CD14-positive monocyte (primary cell): ENCODE results near the gene FOXE1. TPM values are rescaled to one million over a fixed set of nuclear protein-coding genes. Genes with fewer than 3 reads are reported as not detected.

ENCODE experiments used
- DNase-seq, 3 donors: peaks; one replicate each; pipeline ENCODE4 v3.0.0-alpha.2; 2011 to 2022
- H2AFZ ChIP-seq: 2 replicates; pipeline ENCODE4 v1.6.0; 2012; ENCODE audit warnings: mild to moderate bottlenecking, low read depth, low read length, inconsistent platforms; ENCODE audit not compliant: insufficient read depth, poor library complexity, severe bottlenecking
- H3K27ac ChIP-seq, 2 donors: 1 replicate in 1 of 2; 2 replicates in 1 of 2; pipeline ENCODE4 v1.5.1; 2012 to 2013; ENCODE audit warnings: low read length in 2 of 2, control low read depth in 1 of 2, inconsistent platforms in 1 of 2, low read depth in 1 of 2, mild to moderate bottlenecking in 1 of 2
- H3K27me3 ChIP-seq, 2 donors: one replicate each; pipeline versions ENCODE4 v1.6.0 to v1.6.1; 2011 to 2013; ENCODE audit warnings: low read length in 2 of 2; ENCODE audit not compliant: control insufficient read depth in 2 of 2, insufficient read depth in 2 of 2
- H3K36me3 ChIP-seq, 2 donors: replicated peaks in 1 of 2; 1 replicate in 1 of 2; 2 replicates in 1 of 2; pipeline versions ENCODE4 v1.5.1 to v1.6.1; 2012 to 2013; ENCODE audit warnings: low read length in 2 of 2, control low read depth in 1 of 2, inconsistent platforms in 1 of 2, mild to moderate bottlenecking in 1 of 2; ENCODE audit not compliant: insufficient read depth in 2 of 2, control insufficient read depth in 1 of 2
- H3K4me1 ChIP-seq, 2 donors: 1 replicate in 1 of 2; 2 replicates in 1 of 2; pipeline versions ENCODE4 v1.5.1 to v1.6.1; 2012 to 2013; ENCODE audit warnings: low read length in 2 of 2, control low read depth in 1 of 2, inconsistent platforms in 1 of 2, mild to moderate bottlenecking in 1 of 2, moderate library complexity in 1 of 2; ENCODE audit not compliant: insufficient read depth in 2 of 2, control insufficient read depth in 1 of 2
- H3K4me2 ChIP-seq: replicated peaks from 2 replicates; pipeline ENCODE3; 2012; ENCODE audit warnings: low read length, moderate library complexity, mild to moderate bottlenecking; ENCODE audit not compliant: poor library complexity, severe bottlenecking; ENCODE audit errors: extremely low read depth
- H3K4me3 ChIP-seq, 3 experiments: fragments of 200-600 bp in 1 of 3; sonication (generic) in 1 of 3; replicated peaks in 1 of 3; 1 replicate in 2 of 3; 2 replicates in 1 of 3; pipeline ENCODE4 v1.5.1; 2011 to 2013; ENCODE audit warnings: low read length in 3 of 3, mild to moderate bottlenecking in 3 of 3, control low read depth in 2 of 3, low read depth in 2 of 3, inconsistent platforms in 1 of 3, moderate library complexity in 1 of 3
- H3K79me2 ChIP-seq: 2 replicates; pipeline ENCODE4 v1.6.0; 2012; ENCODE audit warnings: mild to moderate bottlenecking, control low read depth, inconsistent platforms, low read length, moderate library complexity; ENCODE audit not compliant: insufficient read depth
- H3K9ac ChIP-seq: 2 replicates; pipeline ENCODE4 v1.6.0; 2017; ENCODE audit warnings: low read length, mild to moderate bottlenecking; ENCODE audit not compliant: insufficient read depth, poor library complexity, severe bottlenecking
- H3K9me3 ChIP-seq, 2 donors: replicated peaks in 1 of 2; 1 replicate in 1 of 2; 2 replicates in 1 of 2; pipeline versions ENCODE4 v1.5.1 to v1.6.1; 2012 to 2013; ENCODE audit warnings: low read length in 2 of 2, control low read depth in 1 of 2; ENCODE audit not compliant: control insufficient read depth in 1 of 2, insufficient read depth in 1 of 2
- H4K20me1 ChIP-seq: 2 replicates; pipeline ENCODE4 v1.6.0; 2012; ENCODE audit warnings: mild to moderate bottlenecking, low read length, control low read depth, moderate library complexity; ENCODE audit not compliant: insufficient read depth
- H3K27ac Mint-ChIP-seq, 7 donors: one replicate each; pipeline ENCODE4 v1.8.0; 2020; ENCODE audit warnings: mild to moderate bottlenecking in 7 of 7, mixed read lengths in 7 of 7, moderate library complexity in 6 of 7, inconsistent platforms in 2 of 7
- H3K27me3 Mint-ChIP-seq, 3 donors: one replicate each; pipeline ENCODE4 v1.8.0; 2021 to 2022; ENCODE audit warnings: low read depth in 3 of 3, mild to moderate bottlenecking in 3 of 3, mixed read lengths in 3 of 3, moderate library complexity in 3 of 3, inconsistent platforms in 1 of 3
- H3K36me3 Mint-ChIP-seq, 2 donors: one replicate each; pipeline ENCODE4 v1.8.0; 2020; ENCODE audit warnings: mixed read lengths in 2 of 2, inconsistent platforms in 1 of 2, mild to moderate bottlenecking in 1 of 2
- H3K4me1 Mint-ChIP-seq: one replicate; pipeline ENCODE4 v1.8.0; 2020; ENCODE audit warnings: mild to moderate bottlenecking, mixed read lengths
- H3K4me3 Mint-ChIP-seq, 2 donors: one replicate each; pipeline ENCODE4 v1.8.0; 2020; ENCODE audit warnings: mild to moderate bottlenecking in 2 of 2, mixed read lengths in 2 of 2, moderate library complexity in 1 of 2
- H3K9me3 Mint-ChIP-seq, 7 donors: one replicate each; pipeline ENCODE4 v1.8.0; 2020 to 2022; ENCODE audit warnings: mixed read lengths in 7 of 7, mild to moderate bottlenecking in 6 of 7, moderate library complexity in 6 of 7, inconsistent platforms in 2 of 7
- CTCF ChIP-seq: fragments of 200-600 bp; IDR thresholded peaks from one replicate; pipeline ENCODE4 v1.8.0; 2022; ENCODE audit warnings: antibody characterized with exemption, mild to moderate bottlenecking
- WGBS: methylation state at CpG from one replicate; pipeline ENCODE4 v1.1.5; 2013; ENCODE audit warnings: missing lambda C conversion rate; ENCODE audit not compliant: insufficient coverage; 5-methylcytosine and 5-hydroxymethylcytosine counted together
- intact Hi-C, 2 donors: fragments of 100-400 bp; cut with micrococcal nuclease; formaldehyde crosslinking; loops; one replicate each; pipeline versions ENCODE4 v1.15.0 to v1.15.1; 2023
- polyA plus RNA-seq, 3 donors: library from polyadenylated mRNA; depleted of rRNA in 1 of 3; unstranded in 2 of 3; stranded (reverse) in 1 of 3; fragments of 300-500 nt in 2 of 3; fragments of >200 nt in 1 of 3; fragmentation: Illumina TruSeq in 2 of 3; gene quantifications; 1 replicate in 2 of 3; 2 replicates in 1 of 3; pipeline ENCODE4 v1.2.3, GENCODE V29; 2012 to 2021

The FOXE1 gene
- polyA plus RNA-seq, 3 donors = 0.01 TPM; not detected in 2

- DNase-seq = peak in 1 of 3 donors; percentile 2
- H3K9me3 Mint-ChIP-seq = peaks cover 0 to 41% (median 9%) of the 10 kb centered on the region in 7 donors
- peaks cover 8% of the 10 kb centered on the region for H3K4me1 Mint-ChIP-seq
- H3K9me3 ChIP-seq = peaks cover 8 to 40% of the 10 kb centered on the region in 2 donors
- H3K36me3 Mint-ChIP-seq = peaks cover 4 to 12% of the 10 kb centered on the region in 2 donors
- no peak overlapping the region for H3K4me2 ChIP-seq
- H3K27me3 ChIP-seq = peaks cover 76 to 97% of the 10 kb centered on the region in 2 donors
- H3K4me1 ChIP-seq = peaks cover 0 to 5% of the 10 kb centered on the region in 2 donors
- H2AFZ ChIP-seq = no peak overlapping the region
- no peaks in the 10 kb centered on the region for H3K79me2 ChIP-seq
- no peak overlapping the region for H3K9ac ChIP-seq
- WGBS = 60% methylated on average over 8 of the region's 10 CpGs
- no peak for TF ChIP-seq CTCF
- intact Hi-C loops = no loop called here
- no peak overlapping the region for H3K27ac ChIP-seq
- H4K20me1 ChIP-seq = no peaks in the 10 kb centered on the region
- no peak overlapping the region for H3K4me3 ChIP-seq
- H3K36me3 ChIP-seq = no peaks in the 10 kb centered on the region
- H3K27ac Mint-ChIP-seq = peak overlapping the region in 1 of 7 donors; percentile 74
- H3K27me3 Mint-ChIP-seq = peaks cover 88 to 99% (median 98%) of the 10 kb centered on the region in 3 donors
- peak overlapping the region in 1 of 2 donors; percentile 58 for H3K4me3 Mint-ChIP-seq
Observed at GRCh38 chr9:97860451-97861147, 7.6 kb downstream of the FOXE1 start.

GRCh38 chr9:97861148-97861475 lies 8.1 kb downstream of the FOXE1 start:
- H3K36me3 ChIP-seq = no peaks in the 10 kb centered on the region
- no peak overlapping the region for H3K9ac ChIP-seq
- no peak for DNase-seq
- intact Hi-C loops = no loop called here
- no peak for TF ChIP-seq CTCF
- peaks cover 83 to 98% (median 97%) of the 10 kb centered on the region in 3 donors for H3K27me3 Mint-ChIP-seq
- H3K79me2 ChIP-seq = no peaks in the 10 kb centered on the region
- H3K9me3 Mint-ChIP-seq = peaks cover 2 to 41% (median 13%) of the 10 kb centered on the region in 7 donors
- no peak overlapping the region for H3K27ac ChIP-seq
- peak overlapping the region in 1 of 2 donors; percentile 36 for H3K4me3 Mint-ChIP-seq
- no peak overlapping the region for H3K4me2 ChIP-seq
- H3K27ac Mint-ChIP-seq = no peak overlapping the region
- peaks cover 8 to 40% of the 10 kb centered on the region in 2 donors for H3K9me3 ChIP-seq
- H3K4me3 ChIP-seq = no peak overlapping the region
- 76% methylated on average over 3 of the region's 5 CpGs for WGBS
- peaks cover 74 to 97% of the 10 kb centered on the region in 2 donors for H3K27me3 ChIP-seq
- peaks cover 6 to 12% of the 10 kb centered on the region in 2 donors for H3K36me3 Mint-ChIP-seq
- H3K4me1 Mint-ChIP-seq = peaks cover 8% of the 10 kb centered on the region
- no peaks in the 10 kb centered on the region for H4K20me1 ChIP-seq
- peaks cover 0 to 5% of the 10 kb centered on the region in 2 donors for H3K4me1 ChIP-seq
- no peak overlapping the region for H2AFZ ChIP-seq
